ENCODE results near the gene FBXL15.

GRCh38 chr10:102400598-102401341 is 19.9 kb upstream of the FBXL15 start:
- TF ChIP-seq POLR2A (IDR thresholded peaks at IDR 0.05): no peak
- TF ChIP-seq, protein P1, sequence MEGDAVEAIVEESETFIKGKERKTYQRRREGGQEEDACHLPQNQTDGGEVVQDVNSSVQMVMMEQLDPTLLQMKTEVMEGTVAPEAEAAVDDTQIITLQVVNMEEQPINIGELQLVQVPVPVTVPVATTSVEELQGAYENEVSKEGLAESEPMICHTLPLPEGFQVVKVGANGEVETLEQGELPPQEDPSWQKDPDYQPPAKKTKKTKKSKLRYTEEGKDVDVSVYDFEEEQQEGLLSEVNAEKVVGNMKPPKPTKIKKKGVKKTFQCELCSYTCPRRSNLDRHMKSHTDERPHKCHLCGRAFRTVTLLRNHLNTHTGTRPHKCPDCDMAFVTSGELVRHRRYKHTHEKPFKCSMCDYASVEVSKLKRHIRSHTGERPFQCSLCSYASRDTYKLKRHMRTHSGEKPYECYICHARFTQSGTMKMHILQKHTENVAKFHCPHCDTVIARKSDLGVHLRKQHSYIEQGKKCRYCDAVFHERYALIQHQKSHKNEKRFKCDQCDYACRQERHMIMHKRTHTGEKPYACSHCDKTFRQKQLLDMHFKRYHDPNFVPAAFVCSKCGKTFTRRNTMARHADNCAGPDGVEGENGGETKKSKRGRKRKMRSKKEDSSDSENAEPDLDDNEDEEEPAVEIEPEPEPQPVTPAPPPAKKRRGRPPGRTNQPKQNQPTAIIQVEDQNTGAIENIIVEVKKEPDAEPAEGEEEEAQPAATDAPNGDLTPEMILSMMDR (IDR thresholded peaks at IDR 0.05): no peak

Measured in heart left ventricle (tissue), 13 donors.